Lower leg skin (tissue), 3 donors: ENCODE measurements around the gene OXCT1.

ENCODE experiments used
- POLR2A ChIP-seq, 2 donors: fragments of 450-650 bp; IDR thresholded peaks; one replicate each; pipeline ENCODE4 v1.6.1; 2016 to 2017; ENCODE audit warnings: antibody characterized with exemption in 2 of 2, mild to moderate bottlenecking in 1 of 2, moderate library complexity in 1 of 2
- TF ChIP-seq, protein P1 (sequence below), 3 donors: fragments of 450-650 bp; IDR thresholded peaks; one replicate each; pipeline ENCODE4 v1.5.1; 2016; ENCODE audit warnings: antibody characterized with exemption in 3 of 3, mild to moderate bottlenecking in 3 of 3, moderate library complexity in 2 of 3

DNA sequence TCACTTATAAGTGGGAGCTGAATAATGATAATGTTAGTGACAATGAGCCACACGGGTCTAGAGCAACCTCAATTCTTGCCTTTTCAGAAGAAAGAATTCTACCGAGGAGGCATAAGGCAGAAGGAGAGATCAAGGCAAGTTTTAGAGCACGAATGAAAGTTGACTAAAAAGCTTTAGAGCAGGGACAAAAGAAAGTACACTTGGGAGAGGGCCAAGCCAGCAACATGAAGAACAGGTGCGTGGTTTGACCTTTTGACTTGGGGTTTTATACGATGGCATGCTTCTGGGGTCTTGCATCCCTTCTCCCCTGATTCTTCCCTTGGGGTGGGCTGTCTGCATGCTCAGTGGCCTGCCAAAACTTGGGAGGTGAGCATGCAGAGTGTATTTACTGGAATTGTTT is 12.5 kb upstream of the OXCT1 start:
- TF ChIP-seq, protein P1, sequence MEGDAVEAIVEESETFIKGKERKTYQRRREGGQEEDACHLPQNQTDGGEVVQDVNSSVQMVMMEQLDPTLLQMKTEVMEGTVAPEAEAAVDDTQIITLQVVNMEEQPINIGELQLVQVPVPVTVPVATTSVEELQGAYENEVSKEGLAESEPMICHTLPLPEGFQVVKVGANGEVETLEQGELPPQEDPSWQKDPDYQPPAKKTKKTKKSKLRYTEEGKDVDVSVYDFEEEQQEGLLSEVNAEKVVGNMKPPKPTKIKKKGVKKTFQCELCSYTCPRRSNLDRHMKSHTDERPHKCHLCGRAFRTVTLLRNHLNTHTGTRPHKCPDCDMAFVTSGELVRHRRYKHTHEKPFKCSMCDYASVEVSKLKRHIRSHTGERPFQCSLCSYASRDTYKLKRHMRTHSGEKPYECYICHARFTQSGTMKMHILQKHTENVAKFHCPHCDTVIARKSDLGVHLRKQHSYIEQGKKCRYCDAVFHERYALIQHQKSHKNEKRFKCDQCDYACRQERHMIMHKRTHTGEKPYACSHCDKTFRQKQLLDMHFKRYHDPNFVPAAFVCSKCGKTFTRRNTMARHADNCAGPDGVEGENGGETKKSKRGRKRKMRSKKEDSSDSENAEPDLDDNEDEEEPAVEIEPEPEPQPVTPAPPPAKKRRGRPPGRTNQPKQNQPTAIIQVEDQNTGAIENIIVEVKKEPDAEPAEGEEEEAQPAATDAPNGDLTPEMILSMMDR (IDR thresholded peaks at IDR 0.05), result no peak
- TF ChIP-seq POLR2A (IDR thresholded peaks at IDR 0.05), result no peak
